ENCODE results near the gene GSTO1.

DNA sequence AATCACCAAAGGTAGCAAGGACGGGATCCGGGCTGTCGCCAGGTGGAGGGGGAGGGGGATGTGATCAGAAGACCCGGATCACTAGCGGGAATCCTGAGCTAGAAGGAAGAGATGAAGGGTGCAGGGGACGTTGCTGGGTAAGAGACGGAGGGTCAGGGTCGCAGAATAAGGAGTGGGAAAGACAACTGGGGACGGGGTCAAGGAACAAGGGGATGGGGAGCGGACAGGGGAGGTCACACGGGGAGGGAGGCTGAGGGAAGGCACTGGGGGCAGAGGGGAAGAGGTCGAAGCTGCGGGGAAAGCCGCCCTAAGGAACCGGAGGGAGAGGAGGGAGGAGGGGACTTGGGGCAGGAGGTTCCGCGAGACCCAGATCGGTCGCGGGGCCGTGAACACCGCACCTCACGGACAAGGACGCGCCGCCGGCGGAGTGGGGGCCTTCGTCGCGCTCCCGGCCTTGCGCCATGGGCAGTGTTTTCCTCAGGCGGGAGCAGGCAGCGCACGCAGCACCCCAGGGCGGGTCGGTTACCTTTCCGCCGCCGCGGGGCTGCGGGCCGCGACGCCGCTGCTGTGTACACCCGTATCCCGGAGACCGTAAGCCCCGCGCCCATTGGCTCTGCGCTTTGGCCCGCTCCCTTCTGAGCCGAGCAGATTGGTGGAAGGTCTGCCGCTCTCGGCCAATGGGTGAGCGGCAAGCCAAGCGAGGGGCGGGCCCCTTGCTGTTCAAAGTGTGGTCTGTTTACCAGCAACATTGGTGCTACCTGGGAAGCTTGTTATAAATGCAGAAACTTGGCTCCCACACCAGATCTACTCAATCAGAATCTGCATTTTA is 22.7 kb upstream of the GSTO1 start, which contains the start of gene CFAP43:
- no peak for TF ChIP-seq POLR2A (IDR thresholded peaks at IDR 0.05; ENCODE audit: low read depth, low read length)
- no peak for TF ChIP-seq SPI1 (IDR thresholded peaks at IDR 0.05; ENCODE audit: low read depth, low read length)
- TF ChIP-seq POLR2AphosphoS5 (IDR thresholded peaks at IDR 0.05; ENCODE audit: low read depth, low read length) = no peak
- no peak for TF ChIP-seq PAX5 (IDR thresholded peaks at IDR 0.05; ENCODE audit: insufficient read depth, low read length, severe bottlenecking)

All from GM12891 (cell line).